ENCODE results near the gene GOLGB1.
A peak's percentile ranks its signal among the peaks of the same experiment; 100 is the strongest.

Gene GOLGB1

DNA sequence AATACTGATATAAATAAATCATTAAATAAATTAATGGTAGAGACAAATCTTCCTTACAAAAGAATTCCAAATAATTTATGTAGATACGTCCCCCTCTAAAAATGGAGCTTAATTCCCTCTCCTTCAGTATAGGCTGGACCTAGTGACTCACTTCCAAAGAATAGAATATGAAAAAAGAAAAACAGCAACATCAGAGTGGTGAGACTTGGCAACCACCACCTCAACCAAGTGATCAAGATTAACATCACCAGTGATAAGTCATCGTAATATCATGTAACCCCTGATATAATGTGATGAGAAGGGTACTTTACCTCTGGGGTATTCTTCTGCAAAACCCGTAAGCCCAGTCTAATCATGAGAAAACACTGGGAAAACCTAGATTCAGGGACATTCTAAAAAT lies 13.4 kb downstream of the GOLGB1 start:
- no peak overlapping the region for H3K9ac ChIP-seq (ENCODE audit: low read length)
- H3K4me3 ChIP-seq (ENCODE audit: insufficient read depth in 1 of 2, low read depth in 1 of 2, low read length in 2 of 2), result no peak overlapping the region
- no peak for DNase-seq
- H3K23ac ChIP-seq (ENCODE audit: low read length in 2 of 2), result no peak overlapping the region
- no peaks in the 10 kb centered on the region for H3K9me3 ChIP-seq (ENCODE audit: control insufficient read depth, low read length)
- H3K27ac ChIP-seq (ENCODE audit: low read length, poor library complexity, severe bottlenecking), result no peak overlapping the region
- peaks cover 0 to 6% of the 10 kb centered on the region in 2 experiments for H3K36me3 ChIP-seq (ENCODE audit: control insufficient read depth in 1 of 2, insufficient read depth in 2 of 2, low read depth in 1 of 2, low read length in 2 of 2)
- H3K79me1 ChIP-seq (replicated peaks; ENCODE audit: low read length, poor library complexity, severe bottlenecking), result peaks cover 4% of the 10 kb centered on the region
- WGBS, result no CpG with 5 or more reads among the region's 3 CpGs
- no peak overlapping the region for H2AK5ac ChIP-seq (ENCODE audit: low read length, severe bottlenecking)
- no peak overlapping the region for H4K91ac ChIP-seq (ENCODE audit: low read length)
- no peak overlapping the region for H2BK120ac ChIP-seq (ENCODE audit: low read depth, low read length)
- H3K27me3 ChIP-seq (ENCODE audit: control insufficient read depth in 1 of 2, insufficient read depth in 1 of 2, low read length in 2 of 2), result no peaks in the 10 kb centered on the region
- H2BK15ac ChIP-seq (ENCODE audit: low read depth, poor library complexity, severe bottlenecking), result no peak overlapping the region
- no peak overlapping the region for H3K14ac ChIP-seq (ENCODE audit: low read length in 2 of 2)
- H3K4me2 ChIP-seq (ENCODE audit: low read length, poor library complexity, severe bottlenecking), result no peak overlapping the region
- peaks cover 3% of the 10 kb centered on the region for H3K4me1 ChIP-seq (ENCODE audit: control insufficient read depth, insufficient read depth, low read depth, low read length)
- H2BK5ac ChIP-seq (ENCODE audit: low read depth, low read length, poor library complexity, severe bottlenecking), result no peak overlapping the region
- no peak overlapping the region for H4K8ac ChIP-seq (ENCODE audit: low read length)
- H2BK12ac ChIP-seq (ENCODE audit: low read length in 2 of 2), result no peak overlapping the region
- no peak overlapping the region for H3K18ac ChIP-seq (ENCODE audit: low read depth in 1 of 2, low read length in 2 of 2)
- H2AFZ ChIP-seq (ENCODE audit: low read depth, low read length), result no peak overlapping the region
- no peak overlapping the region for H3K4ac ChIP-seq (ENCODE audit: low read depth in 1 of 2, low read length in 2 of 2)

DNA sequence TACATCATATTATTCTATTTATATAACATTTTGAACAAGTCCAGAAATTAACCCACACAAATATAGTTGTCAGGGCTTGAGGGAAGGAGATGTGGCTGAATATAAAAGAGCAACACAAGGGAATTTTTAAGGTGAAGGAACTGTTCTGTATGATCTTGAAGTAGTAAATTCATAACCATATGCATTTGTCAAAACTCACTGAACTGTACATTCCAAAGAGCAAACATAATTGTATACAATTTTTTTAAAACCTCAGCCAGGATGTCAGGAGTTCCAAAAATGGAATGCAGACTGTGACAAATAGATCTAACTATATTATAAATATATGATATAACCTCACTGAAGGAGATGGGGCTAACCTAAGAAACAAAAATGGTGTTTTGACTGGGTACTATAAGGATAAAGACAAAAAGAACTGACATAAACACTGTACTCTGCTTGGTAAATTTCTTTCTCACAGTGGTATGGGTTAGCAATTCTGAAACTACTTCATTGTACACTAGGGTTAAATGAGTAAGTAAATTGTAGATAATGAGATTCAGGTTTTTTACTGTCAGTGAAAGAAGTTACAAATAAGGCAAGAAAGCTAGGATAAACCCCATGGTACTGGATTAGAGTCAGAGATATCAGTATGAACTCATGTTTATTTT lies 14.4 kb downstream of the GOLGB1 start:
- Histone ChIP-seq H3K18ac (ENCODE audit: low read depth in 1 of 2, low read length in 2 of 2) (no peak overlapping the region), H3K36me3 (ENCODE audit: control insufficient read depth in 1 of 2, insufficient read depth in 2 of 2, low read depth in 1 of 2, low read length in 2 of 2) (peaks cover 0 to 14% of the 10 kb centered on the region in 2 experiments)

DNA sequence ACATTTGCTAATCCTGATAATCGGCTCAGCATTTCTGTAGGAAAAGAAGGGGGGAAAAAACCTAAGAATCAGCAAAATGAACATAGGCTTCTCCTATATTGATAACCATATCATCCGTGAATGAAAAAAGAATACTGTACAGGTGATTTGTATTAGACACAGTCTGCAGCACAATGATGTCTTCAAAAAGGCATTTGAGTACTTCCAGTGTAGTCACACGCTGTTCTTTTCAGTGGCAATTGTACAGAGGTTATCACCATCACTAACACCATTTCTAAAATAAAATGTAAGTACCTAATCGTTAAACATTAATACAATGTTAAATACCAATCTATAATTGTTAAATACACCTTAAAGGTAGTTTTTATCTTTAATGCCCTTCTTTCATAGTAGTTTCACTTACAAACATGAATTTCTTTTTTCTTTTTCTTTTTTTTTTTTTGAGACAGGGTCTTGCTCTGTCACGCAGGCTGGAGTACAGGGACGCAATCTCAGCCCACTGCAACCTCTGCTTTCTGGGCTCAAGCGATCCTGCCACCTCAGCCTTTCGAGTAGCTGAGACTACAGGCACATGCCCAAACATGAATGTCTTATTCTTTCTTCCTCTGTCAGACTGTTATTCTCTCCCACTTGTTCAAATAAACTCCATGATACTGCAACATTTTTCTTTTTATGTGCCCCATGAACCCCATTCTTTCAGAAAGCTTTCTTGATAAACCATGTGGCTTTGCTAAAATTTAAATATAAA lies 18.4 kb downstream of the GOLGB1 start:
- Histone ChIP-seq H2BK5ac (ENCODE audit: low read depth, low read length, poor library complexity, severe bottlenecking) (no peak overlapping the region), H3K23ac (ENCODE audit: low read length in 2 of 2) (no peak overlapping the region), H2AFZ (ENCODE audit: low read depth, low read length) (no peak overlapping the region), H2BK15ac (ENCODE audit: low read depth, poor library complexity, severe bottlenecking) (peak overlapping the region; percentile 48), H3K4me1 (ENCODE audit: control insufficient read depth, insufficient read depth, low read depth, low read length) (peaks cover 3% of the 10 kb centered on the region), H3K14ac (ENCODE audit: low read length in 2 of 2) (no peak overlapping the region), H4K91ac (ENCODE audit: low read length) (no peak overlapping the region), H3K79me1 (replicated peaks; ENCODE audit: low read length, poor library complexity, severe bottlenecking) (peaks cover 5% of the 10 kb centered on the region), H3K18ac (ENCODE audit: low read depth in 1 of 2, low read length in 2 of 2) (no peak overlapping the region), H3K4me2 (ENCODE audit: low read length, poor library complexity, severe bottlenecking) (no peak overlapping the region), H3K27ac (ENCODE audit: low read length, poor library complexity, severe bottlenecking) (peak overlapping the region; percentile 19), H3K4ac (ENCODE audit: low read depth in 1 of 2, low read length in 2 of 2) (no peak overlapping the region), H2BK120ac (ENCODE audit: low read depth, low read length) (no peak overlapping the region), H3K9ac (ENCODE audit: low read length) (peak overlapping the region; percentile 46), H3K9me3 (ENCODE audit: control insufficient read depth, low read length) (no peaks in the 10 kb centered on the region), H4K8ac (ENCODE audit: low read length) (no peak overlapping the region), H2BK12ac (ENCODE audit: low read length in 2 of 2) (no peak overlapping the region), H2AK5ac (ENCODE audit: low read length, severe bottlenecking) (no peak overlapping the region), H3K36me3 (ENCODE audit: control insufficient read depth in 1 of 2, insufficient read depth in 2 of 2, low read depth in 1 of 2, low read length in 2 of 2) (peaks cover 1 to 44% of the 10 kb centered on the region in 2 experiments), H3K27me3 (ENCODE audit: control insufficient read depth in 1 of 2, insufficient read depth in 1 of 2, low read length in 2 of 2) (no peaks in the 10 kb centered on the region), H3K4me3 (ENCODE audit: insufficient read depth in 1 of 2, low read depth in 1 of 2, low read length in 2 of 2) (no peak overlapping the region)
- 98% methylated on average over 5 of the region's 8 CpGs for WGBS
- DNase-seq, result no peak

More for the DNA sequence above, 14.4 kb downstream of the GOLGB1 start:
- Histone ChIP-seq H3K4me3 (ENCODE audit: insufficient read depth in 1 of 2, low read depth in 1 of 2, low read length in 2 of 2) (no peak overlapping the region), H2BK12ac (ENCODE audit: low read length in 2 of 2) (no peak overlapping the region), H3K4me1 (ENCODE audit: control insufficient read depth, insufficient read depth, low read depth, low read length) (peaks cover 3% of the 10 kb centered on the region), H3K4ac (ENCODE audit: low read depth in 1 of 2, low read length in 2 of 2) (no peak overlapping the region), H2BK5ac (ENCODE audit: low read depth, low read length, poor library complexity, severe bottlenecking) (no peak overlapping the region), H3K9me3 (ENCODE audit: control insufficient read depth, low read length) (no peaks in the 10 kb centered on the region), H3K79me1 (replicated peaks; ENCODE audit: low read length, poor library complexity, severe bottlenecking) (peaks cover 4% of the 10 kb centered on the region), H3K14ac (ENCODE audit: low read length in 2 of 2) (no peak overlapping the region), H2BK15ac (ENCODE audit: low read depth, poor library complexity, severe bottlenecking) (no peak overlapping the region), H2AK5ac (ENCODE audit: low read length, severe bottlenecking) (no peak overlapping the region), H3K9ac (ENCODE audit: low read length) (peak overlapping the region; percentile 6), H3K27me3 (ENCODE audit: control insufficient read depth in 1 of 2, insufficient read depth in 1 of 2, low read length in 2 of 2) (no peaks in the 10 kb centered on the region), H2AFZ (ENCODE audit: low read depth, low read length) (no peak overlapping the region), H4K8ac (ENCODE audit: low read length) (no peak overlapping the region), H4K91ac (ENCODE audit: low read length) (no peak overlapping the region), H3K4me2 (ENCODE audit: low read length, poor library complexity, severe bottlenecking) (no peak overlapping the region), H3K27ac (ENCODE audit: low read length, poor library complexity, severe bottlenecking) (no peak overlapping the region), H3K23ac (ENCODE audit: low read length in 2 of 2) (no peak overlapping the region), H2BK120ac (ENCODE audit: low read depth, low read length) (no peak overlapping the region)
- DNase-seq, result peak; percentile 29

DNA sequence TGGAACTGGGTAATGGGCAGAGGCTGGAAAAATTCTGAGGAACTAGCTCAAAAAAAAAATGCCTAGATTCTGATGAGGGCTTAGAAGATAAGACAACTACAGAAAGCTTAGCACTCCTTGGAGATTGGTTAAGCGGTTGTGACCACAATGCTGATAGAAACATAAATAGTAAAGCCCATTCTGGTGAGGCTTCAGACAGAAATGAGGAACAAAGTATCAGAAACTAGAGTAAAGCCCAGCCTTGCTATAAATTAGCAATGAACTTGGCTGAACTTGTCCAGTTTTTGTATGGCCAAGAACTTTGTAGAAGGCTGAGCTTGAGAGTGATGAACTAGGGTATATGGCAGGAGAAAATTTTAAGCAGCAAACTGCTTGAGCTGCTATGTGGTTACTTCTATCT lies 25.4 kb downstream of the GOLGB1 start:
- Histone ChIP-seq H2BK120ac (ENCODE audit: low read depth, low read length) (no peak overlapping the region), H3K27ac (ENCODE audit: low read length, poor library complexity, severe bottlenecking) (no peak overlapping the region)
- WGBS, result 97% methylated on average over 1 of the region's 1 CpG

More for the DNA sequence above, 25.4 kb downstream of the GOLGB1 start:
- H4K91ac ChIP-seq (ENCODE audit: low read length), result no peak overlapping the region
- H2AK5ac ChIP-seq (ENCODE audit: low read length, severe bottlenecking), result no peak overlapping the region
- no peak overlapping the region for H2BK12ac ChIP-seq (ENCODE audit: low read length in 2 of 2)
- no peak overlapping the region for H2AFZ ChIP-seq (ENCODE audit: low read depth, low read length)
- H3K27me3 ChIP-seq (ENCODE audit: control insufficient read depth in 1 of 2, insufficient read depth in 1 of 2, low read length in 2 of 2), result no peaks in the 10 kb centered on the region
- no peak overlapping the region for H2BK15ac ChIP-seq (ENCODE audit: low read depth, poor library complexity, severe bottlenecking)
- H3K9ac ChIP-seq (ENCODE audit: low read length), result no peak overlapping the region
- peaks cover 19 to 97% of the 10 kb centered on the region in 2 experiments for H3K36me3 ChIP-seq (ENCODE audit: control insufficient read depth in 1 of 2, insufficient read depth in 2 of 2, low read depth in 1 of 2, low read length in 2 of 2)
- H3K9me3 ChIP-seq (ENCODE audit: control insufficient read depth, low read length), result no peaks in the 10 kb centered on the region
- no peak overlapping the region for H3K23ac ChIP-seq (ENCODE audit: low read length in 2 of 2)
- no peak overlapping the region for H2BK5ac ChIP-seq (ENCODE audit: low read depth, low read length, poor library complexity, severe bottlenecking)
- peaks cover 29% of the 10 kb centered on the region for H3K79me1 ChIP-seq (replicated peaks; ENCODE audit: low read length, poor library complexity, severe bottlenecking)
- no peak overlapping the region for H3K4me2 ChIP-seq (ENCODE audit: low read length, poor library complexity, severe bottlenecking)
- no peak overlapping the region for H3K14ac ChIP-seq (ENCODE audit: low read length in 2 of 2)
- H3K18ac ChIP-seq (ENCODE audit: low read depth in 1 of 2, low read length in 2 of 2), result no peak overlapping the region
- H4K8ac ChIP-seq (ENCODE audit: low read length), result no peak overlapping the region
- H3K4me1 ChIP-seq (ENCODE audit: control insufficient read depth, insufficient read depth, low read depth, low read length), result no peaks in the 10 kb centered on the region
- H3K4me3 ChIP-seq (ENCODE audit: insufficient read depth in 1 of 2, low read depth in 1 of 2, low read length in 2 of 2), result no peak overlapping the region
- no peak for DNase-seq
- no peak overlapping the region for H3K4ac ChIP-seq (ENCODE audit: low read depth in 1 of 2, low read length in 2 of 2)
